ENCODE data around the gene PDK3. TPM values are rescaled to one million over a fixed set of nuclear protein-coding genes. Genes with fewer than 3 reads are reported as not detected.

PDK3 gene
- 21.5 TPM for total RNA-seq
- 8.4 TPM for polyA plus RNA-seq

DNA sequence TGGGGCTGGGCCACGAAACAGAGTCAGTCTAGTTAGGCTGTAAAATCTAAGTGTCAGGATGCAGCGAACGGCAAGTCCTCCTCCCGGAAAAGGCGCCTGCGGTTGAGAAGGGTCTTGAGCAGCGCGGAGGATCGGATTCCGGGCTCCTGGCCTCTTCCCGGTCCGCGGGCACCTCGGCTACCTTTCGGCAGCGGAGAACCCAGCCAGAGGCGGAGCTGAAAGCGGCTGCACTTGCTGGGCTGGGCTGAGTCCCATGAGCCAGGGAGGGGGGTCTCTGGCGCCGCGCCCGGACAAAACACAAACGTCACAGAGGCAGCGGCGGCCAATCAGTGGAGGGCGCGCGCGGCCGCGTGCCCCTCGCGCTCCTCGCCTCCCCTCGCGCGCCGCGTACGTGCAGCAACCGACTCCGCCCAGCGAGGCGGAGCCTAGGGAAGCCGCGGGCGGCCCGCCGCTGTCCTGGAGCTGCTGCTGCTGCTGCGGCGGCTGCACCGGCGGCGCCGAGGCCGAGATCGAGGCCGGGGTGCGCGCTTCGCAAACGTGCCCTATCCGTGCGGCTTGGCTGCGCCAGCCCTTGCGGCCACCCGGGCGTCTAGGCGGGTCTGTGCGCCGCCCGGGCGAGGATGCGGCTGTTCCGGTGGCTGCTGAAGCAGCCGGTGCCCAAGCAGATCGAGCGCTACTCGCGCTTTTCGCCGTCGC is at the start of gene PDK3:
Gene PDK3, plus strand, starts transcription at position 451 of the 696 bp plus-strand sequence. Its CDS starts 170 bp downstream, at position 621.
- peak; percentile 37 for DNase-seq (ENCODE audit: extremely low spot score)
- WGBS = under 1% methylated on average over 83 of the region's 83 CpGs
- no peaks in the 10 kb centered on the region for H3K36me3 ChIP-seq (ENCODE audit: insufficient read depth)
- peak within 1 kb of the TSS; percentile 68 for H3K4me3 ChIP-seq (ENCODE audit: low read depth, low read length)
- peak within 1 kb of the TSS; percentile 74 for H3K27ac ChIP-seq (ENCODE audit: low read depth)
- no peaks in the 10 kb centered on the region for H3K4me1 ChIP-seq (ENCODE audit: insufficient read depth)

- H3K4me1 ChIP-seq (ENCODE audit: insufficient read depth) = no peaks in the 10 kb centered on the region
- no peak for DNase-seq (ENCODE audit: extremely low spot score)
- H3K4me3 ChIP-seq (ENCODE audit: low read depth, low read length) = no peak overlapping the region
- 73% methylated on average over 5 of the region's 5 CpGs for WGBS
- no peaks in the 10 kb centered on the region for H3K36me3 ChIP-seq (ENCODE audit: insufficient read depth)
- H3K27ac ChIP-seq (ENCODE audit: low read depth) = no peak overlapping the region
These were observed 49.2 kb upstream of the PDK3 start for GRCh38 chrX:24415921-24416320.

GRCh38 chrX:24423960-24424359 is 41.1 kb upstream of the PDK3 start:
- WGBS = 41% methylated on average over 2 of the region's 2 CpGs
- Histone ChIP-seq H3K4me1 (ENCODE audit: insufficient read depth) (no peaks in the 10 kb centered on the region), H3K36me3 (ENCODE audit: insufficient read depth) (no peaks in the 10 kb centered on the region), H3K4me3 (ENCODE audit: low read depth, low read length) (no peak overlapping the region), H3K27ac (ENCODE audit: low read depth) (no peak overlapping the region)
- no peak for DNase-seq (ENCODE audit: extremely low spot score)

- Histone ChIP-seq H3K36me3 (ENCODE audit: insufficient read depth) (no peaks in the 10 kb centered on the region), H3K4me1 (ENCODE audit: insufficient read depth) (no peaks in the 10 kb centered on the region), H3K27ac (ENCODE audit: low read depth) (no peak overlapping the region), H3K4me3 (ENCODE audit: low read depth, low read length) (no peak overlapping the region)
- DNase-seq (ENCODE audit: extremely low spot score) = no peak
- WGBS = 46% methylated on average over 8 of the region's 8 CpGs
These were observed 40.1 kb upstream of the PDK3 start for GRCh38 chrX:24424948-24425347.

- WGBS = 59% methylated on average over 2 of the region's 2 CpGs
- DNase-seq (ENCODE audit: extremely low spot score) = no peak
- no peaks in the 10 kb centered on the region for H3K36me3 ChIP-seq (ENCODE audit: insufficient read depth)
- no peak overlapping the region for H3K27ac ChIP-seq (ENCODE audit: low read depth)
- H3K4me1 ChIP-seq (ENCODE audit: insufficient read depth) = no peaks in the 10 kb centered on the region
- no peak overlapping the region for H3K4me3 ChIP-seq (ENCODE audit: low read depth, low read length)
These were observed 39.3 kb upstream of the PDK3 start for GRCh38 chrX:24425806-24426205.

DNA sequence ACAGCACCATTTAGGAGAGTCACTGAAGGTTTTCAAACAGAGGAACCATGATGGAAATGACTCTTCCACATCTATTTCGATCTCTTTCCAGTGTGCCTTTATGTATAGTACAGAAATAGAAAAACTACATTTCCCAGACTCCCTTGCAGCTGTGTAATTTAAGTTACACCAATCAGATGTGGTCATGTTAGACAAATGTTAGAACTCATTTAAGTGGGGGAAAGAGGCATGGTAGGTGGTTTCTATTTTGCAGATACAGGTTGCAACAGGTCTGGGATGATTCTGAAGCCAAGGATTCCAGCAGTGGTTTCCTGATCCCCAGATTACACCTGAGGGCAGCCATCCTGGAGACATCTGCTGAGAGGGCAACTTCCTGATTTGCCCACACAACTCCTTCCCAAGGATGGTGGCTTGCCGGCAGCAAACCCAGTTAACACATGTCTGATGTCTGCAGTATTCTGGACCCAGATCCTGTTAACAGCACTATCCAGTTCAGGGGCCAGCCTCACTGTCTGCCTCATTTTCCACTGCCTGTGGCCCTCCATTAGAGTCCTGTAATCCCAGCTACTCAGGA is 38.7 kb upstream of the PDK3 start:
- peak; percentile 13 for DNase-seq (ENCODE audit: extremely low spot score)
- no peaks in the 10 kb centered on the region for H3K36me3 ChIP-seq (ENCODE audit: insufficient read depth)
- H3K4me3 ChIP-seq (ENCODE audit: low read depth, low read length) = no peak overlapping the region
- no peaks in the 10 kb centered on the region for H3K4me1 ChIP-seq (ENCODE audit: insufficient read depth)
- H3K27ac ChIP-seq (ENCODE audit: low read depth) = peak overlapping the region; percentile 66
- WGBS = 75% methylated on average over 2 of the region's 2 CpGs

DNA sequence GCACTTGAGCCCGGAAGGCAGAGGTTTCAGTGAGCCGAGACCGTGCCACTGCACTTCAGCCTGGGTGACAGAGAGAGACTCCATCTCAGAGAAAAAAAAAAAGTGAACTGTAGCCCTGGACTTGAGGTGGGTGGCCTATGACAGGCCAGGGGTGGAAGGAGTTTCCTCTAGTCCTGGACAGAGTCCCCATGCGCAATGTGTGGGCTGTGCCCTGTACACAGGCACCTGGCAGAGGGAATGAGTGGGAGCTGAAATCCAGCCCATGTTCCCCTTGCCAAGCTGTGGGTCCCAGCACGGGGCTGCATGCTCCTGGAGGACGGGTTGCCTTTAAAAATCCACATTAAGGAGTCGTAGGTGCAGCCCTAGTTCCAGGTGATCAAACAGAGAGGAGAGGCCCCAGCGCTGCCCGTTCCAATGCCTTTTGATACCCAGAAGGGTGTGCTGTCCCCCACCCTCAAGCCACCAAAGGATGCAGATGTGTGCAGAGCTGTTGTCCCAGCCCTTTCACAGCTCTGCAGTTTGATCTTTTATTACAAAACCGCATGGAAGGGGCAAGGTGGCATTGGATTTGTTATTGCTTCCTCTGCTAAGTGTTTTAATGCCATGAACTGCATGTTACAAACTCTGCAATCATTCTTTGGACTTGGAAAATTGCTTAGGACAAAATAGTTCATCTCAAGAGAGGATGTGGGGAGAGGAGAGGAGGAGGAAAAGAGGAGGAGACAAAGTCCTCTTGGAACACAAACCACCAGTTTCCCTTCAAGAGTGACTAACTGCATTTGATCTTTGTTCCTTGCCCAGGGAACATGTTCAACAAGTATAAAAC is 38.0 kb upstream of the PDK3 start:
- no peak for DNase-seq (ENCODE audit: extremely low spot score)
- H3K36me3 ChIP-seq (ENCODE audit: insufficient read depth) = no peaks in the 10 kb centered on the region
- H3K4me3 ChIP-seq (ENCODE audit: low read depth, low read length) = no peak overlapping the region
- no peaks in the 10 kb centered on the region for H3K4me1 ChIP-seq (ENCODE audit: insufficient read depth)
- 79% methylated on average over 10 of the region's 10 CpGs for WGBS
- H3K27ac ChIP-seq (ENCODE audit: low read depth) = peak overlapping the region; percentile 66

DNA sequence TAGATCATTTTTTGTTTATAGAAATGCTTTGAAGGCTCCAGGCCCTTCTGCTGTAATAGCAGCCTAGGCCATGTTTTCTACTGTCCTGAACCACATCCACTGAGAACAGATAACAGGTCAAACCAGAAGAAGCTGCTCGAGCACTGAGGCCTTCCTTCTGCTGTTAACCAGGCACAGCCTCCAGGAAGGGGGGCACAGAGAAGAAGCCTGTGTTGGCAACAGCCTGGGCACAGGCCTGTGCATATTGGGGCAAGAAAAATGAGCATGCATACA is 37.4 kb upstream of the PDK3 start:
- Histone ChIP-seq H3K36me3 (ENCODE audit: insufficient read depth) (no peaks in the 10 kb centered on the region), H3K4me3 (ENCODE audit: low read depth, low read length) (no peak overlapping the region), H3K4me1 (ENCODE audit: insufficient read depth) (no peaks in the 10 kb centered on the region), H3K27ac (ENCODE audit: low read depth) (peak overlapping the region; percentile 16)
- no peak for DNase-seq (ENCODE audit: extremely low spot score)
- 21% methylated on average over 1 of the region's 1 CpG for WGBS

- no peak overlapping the region for H3K27ac ChIP-seq (ENCODE audit: low read depth)
- 89% methylated on average over 4 of the region's 4 CpGs for WGBS
- no peak for DNase-seq (ENCODE audit: extremely low spot score)
- no peaks in the 10 kb centered on the region for H3K4me1 ChIP-seq (ENCODE audit: insufficient read depth)
- no peak overlapping the region for H3K4me3 ChIP-seq (ENCODE audit: low read depth, low read length)
- H3K36me3 ChIP-seq (ENCODE audit: insufficient read depth) = no peaks in the 10 kb centered on the region
These were observed 36.6 kb upstream of the PDK3 start for GRCh38 chrX:24428516-24428915.

- Histone ChIP-seq H3K4me1 (ENCODE audit: insufficient read depth) (no peaks in the 10 kb centered on the region), H3K27ac (ENCODE audit: low read depth) (no peak overlapping the region), H3K36me3 (ENCODE audit: insufficient read depth) (no peaks in the 10 kb centered on the region), H3K4me3 (ENCODE audit: low read depth, low read length) (no peak overlapping the region)
- DNase-seq (ENCODE audit: extremely low spot score) = no peak
These were observed 30.0 kb upstream of the PDK3 start for GRCh38 chrX:24435060-24435459.

DNA sequence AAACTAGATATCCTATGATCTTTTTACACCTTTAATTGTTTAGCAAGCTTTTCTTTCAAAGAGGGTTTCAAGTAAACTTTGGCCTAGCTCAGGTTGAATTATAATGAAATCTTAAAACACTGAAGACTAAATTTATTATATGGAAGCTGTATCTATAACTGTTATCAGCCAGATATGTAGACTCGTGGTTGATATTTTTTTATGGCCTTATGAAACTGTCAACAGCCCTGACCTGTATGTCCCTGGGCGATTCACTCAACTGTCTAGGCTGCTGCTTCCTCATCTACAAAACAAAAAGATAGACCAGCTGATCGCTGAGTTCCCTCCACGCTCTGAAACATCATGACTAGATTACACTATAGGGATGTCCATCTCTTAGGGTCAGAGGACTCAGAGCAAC is 21.2 kb upstream of the PDK3 start:
- H3K27ac ChIP-seq (ENCODE audit: low read depth) = no peak overlapping the region
- no peaks in the 10 kb centered on the region for H3K4me1 ChIP-seq (ENCODE audit: insufficient read depth)
- no peak overlapping the region for H3K4me3 ChIP-seq (ENCODE audit: low read depth, low read length)
- WGBS = 65% methylated on average over 4 of the region's 4 CpGs
- no peak for DNase-seq (ENCODE audit: extremely low spot score)
- H3K36me3 ChIP-seq (ENCODE audit: insufficient read depth) = no peaks in the 10 kb centered on the region

DNA sequence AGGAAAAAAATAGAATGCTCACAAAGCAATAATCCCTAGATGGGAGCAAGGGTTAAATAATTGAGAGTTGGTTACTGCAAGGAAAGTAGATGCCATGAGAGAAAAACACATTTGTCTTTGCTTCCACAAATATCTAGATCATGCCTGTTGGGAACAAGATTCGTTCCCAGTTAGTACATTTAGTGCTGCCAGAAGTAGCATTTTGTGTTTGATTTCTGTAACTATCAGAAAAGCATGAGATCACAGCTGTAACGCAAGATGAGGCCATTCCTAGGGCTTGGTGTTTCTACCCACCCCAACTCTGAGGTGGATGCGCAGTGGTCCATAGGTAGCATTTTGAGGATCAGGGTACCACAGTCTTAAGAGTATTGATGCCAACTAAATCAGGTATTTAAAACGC is 20.4 kb upstream of the PDK3 start:
- WGBS = 90% methylated on average over 4 of the region's 4 CpGs
- no peak for DNase-seq (ENCODE audit: extremely low spot score)
- Histone ChIP-seq H3K36me3 (ENCODE audit: insufficient read depth) (no peaks in the 10 kb centered on the region), H3K4me3 (ENCODE audit: low read depth, low read length) (no peak overlapping the region), H3K4me1 (ENCODE audit: insufficient read depth) (no peaks in the 10 kb centered on the region), H3K27ac (ENCODE audit: low read depth) (no peak overlapping the region)

DNA sequence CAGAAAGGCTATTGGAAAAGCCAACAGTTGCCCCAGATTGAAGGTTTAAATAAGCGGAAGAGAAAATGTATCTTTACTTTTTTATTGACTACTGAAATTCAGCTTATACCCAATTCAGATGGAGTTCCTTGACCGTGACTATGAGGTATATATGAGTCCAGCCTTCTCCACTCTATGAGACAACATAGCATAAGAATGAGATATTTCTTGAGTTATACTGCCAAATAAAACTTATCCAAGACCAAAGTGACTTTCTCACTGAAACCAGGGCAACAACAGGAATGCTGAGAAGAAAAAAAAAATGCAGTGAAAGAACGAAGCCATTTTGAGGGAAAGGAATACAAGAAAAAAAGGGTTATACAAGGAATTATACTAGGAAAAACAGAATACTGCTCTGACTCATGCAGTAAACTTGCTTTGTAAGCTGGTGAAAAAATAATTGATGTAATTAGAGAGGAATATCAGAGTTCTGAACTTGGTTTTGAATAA is 16.3 kb upstream of the PDK3 start:
- no peak overlapping the region for H3K27ac ChIP-seq (ENCODE audit: low read depth)
- H3K4me3 ChIP-seq (ENCODE audit: low read depth, low read length) = no peak overlapping the region
- H3K4me1 ChIP-seq (ENCODE audit: insufficient read depth) = no peaks in the 10 kb centered on the region
- no peaks in the 10 kb centered on the region for H3K36me3 ChIP-seq (ENCODE audit: insufficient read depth)
- 74% methylated on average over 3 of the region's 3 CpGs for WGBS
- no peak for DNase-seq (ENCODE audit: extremely low spot score)

GRCh38 chrX:24463077-24463476 is 2.0 kb upstream of the PDK3 start:
- H3K4me1 ChIP-seq (ENCODE audit: insufficient read depth) = no peaks in the 10 kb centered on the region
- no peak for DNase-seq (ENCODE audit: extremely low spot score)
- WGBS = 92% methylated on average over 3 of the region's 3 CpGs
- no peaks in the 10 kb centered on the region for H3K36me3 ChIP-seq (ENCODE audit: insufficient read depth)
- H3K4me3 ChIP-seq (ENCODE audit: low read depth, low read length) = no peak overlapping the region
- no peak overlapping the region for H3K27ac ChIP-seq (ENCODE audit: low read depth)

Data from urinary bladder (tissue), 4 donors.